Uterus (tissue), 4 donors: Measurements from ENCODE around the gene GSN. TPM values are rescaled to one million over a fixed set of nuclear protein-coding genes. Genes with fewer than 3 reads are reported as not detected.

Source experiments
- DNase-seq, 2 donors: peaks; one replicate each; pipeline ENCODE4 v3.0.0-alpha.2; 2019 to 2020
- H3K27ac ChIP-seq, 2 donors: fragments of 200-600 bp; sonication (generic); 1 replicate in 1 of 2; 2 replicates in 1 of 2; pipeline ENCODE4 v1.5.1; 2016 to 2018
- H3K27me3 ChIP-seq, 2 donors: fragments of 200-600 bp; sonication (generic); one replicate each; pipeline ENCODE4 v1.5.1; 2018 to 2019; ENCODE audit warnings: control low read depth in 1 of 2
- H3K36me3 ChIP-seq, 2 donors: fragments of 200-600 bp; sonication (generic); one replicate each; pipeline ENCODE4 v1.5.1; 2019; ENCODE audit warnings: control low read depth in 1 of 2
- H3K4me1 ChIP-seq, 2 donors: fragments of 200-600 bp; sonication (generic); one replicate each; pipeline ENCODE4 v1.5.1; 2018 to 2019; ENCODE audit warnings: control low read depth in 1 of 2
- H3K4me3 ChIP-seq, 2 donors: fragments of 200-600 bp; sonication (generic); 1 replicate in 1 of 2; 2 replicates in 1 of 2; pipeline ENCODE4 v1.5.1; 2018 to 2019; ENCODE audit warnings: mild to moderate bottlenecking in 1 of 2
- H3K9me3 ChIP-seq, 2 donors: fragments of 200-600 bp; sonication (generic); one replicate each; pipeline ENCODE4 v1.5.1; 2019; ENCODE audit warnings: control low read depth in 1 of 2
- CTCF ChIP-seq, 4 experiments: fragments of 200-600 bp in 2 of 4; fragments of 450-650 bp in 2 of 4; sonication (generic) in 2 of 4; IDR thresholded peaks; one replicate each; pipeline ENCODE4 v1.5.1; 2016 to 2019; ENCODE audit warnings: antibody characterized with exemption in 4 of 4, mild to moderate bottlenecking in 2 of 4, moderate library complexity in 1 of 4
- POLR2A ChIP-seq, 2 donors: fragments of 450-650 bp; IDR thresholded peaks; one replicate each; pipeline ENCODE4 v1.6.1; 2016; ENCODE audit warnings: antibody characterized with exemption in 2 of 2, mild to moderate bottlenecking in 1 of 2, moderate library complexity in 1 of 2
- intact Hi-C: fragments of 100-400 bp; cut with DNase I; formaldehyde crosslinking; loops from one replicate; pipeline ENCODE4 v1.15.1; 2023; ENCODE audit warnings: low total_unique reads
- total RNA-seq, 4 donors: library from RNA; depleted of rRNA in 3 of 4; stranded (reverse); fragments of >200 nt in 3 of 4; gene quantifications; one replicate each; pipeline versions ENCODE4 v1.1.0 to v1.2.4, GENCODE V29; 2014 to 2023
- donor health status: DM: yes; HTN: yes; CAD: no.

GSN gene
- total RNA-seq, 4 donors from 2014 or later, result 567 to 1,619 (median 884) TPM

GRCh38 chr9:121230256-121230655 lies 37.7 kb upstream of the GSN start:
- Histone ChIP-seq H3K36me3 (no peaks in the 10 kb centered on the region), H3K9me3 (no peaks in the 10 kb centered on the region), H3K4me3 (no peak overlapping the region), H3K4me1 (no peaks in the 10 kb centered on the region), H3K27ac (no peak overlapping the region), H3K27me3 (no peaks in the 10 kb centered on the region)
- TF ChIP-seq CTCF (IDR thresholded peaks at IDR 0.05) (no peak), POLR2A (IDR thresholded peaks at IDR 0.05) (no peak)
- intact Hi-C loops, result no loop called here
- DNase-seq, result no peak

- TF ChIP-seq POLR2A (IDR thresholded peaks at IDR 0.05) (no peak), CTCF (IDR thresholded peaks at IDR 0.05) (no peak)
- Histone ChIP-seq H3K4me3 (no peak overlapping the region), H3K27ac (no peak overlapping the region), H3K9me3 (no peaks in the 10 kb centered on the region), H3K27me3 (no peaks in the 10 kb centered on the region), H3K4me1 (no peaks in the 10 kb centered on the region), H3K36me3 (no peaks in the 10 kb centered on the region)
- DNase-seq, result no peak
- intact Hi-C loops, result no loop called here
These were observed 35.7 kb upstream of the GSN start for GRCh38 chr9:121232251-121232650.

DNA sequence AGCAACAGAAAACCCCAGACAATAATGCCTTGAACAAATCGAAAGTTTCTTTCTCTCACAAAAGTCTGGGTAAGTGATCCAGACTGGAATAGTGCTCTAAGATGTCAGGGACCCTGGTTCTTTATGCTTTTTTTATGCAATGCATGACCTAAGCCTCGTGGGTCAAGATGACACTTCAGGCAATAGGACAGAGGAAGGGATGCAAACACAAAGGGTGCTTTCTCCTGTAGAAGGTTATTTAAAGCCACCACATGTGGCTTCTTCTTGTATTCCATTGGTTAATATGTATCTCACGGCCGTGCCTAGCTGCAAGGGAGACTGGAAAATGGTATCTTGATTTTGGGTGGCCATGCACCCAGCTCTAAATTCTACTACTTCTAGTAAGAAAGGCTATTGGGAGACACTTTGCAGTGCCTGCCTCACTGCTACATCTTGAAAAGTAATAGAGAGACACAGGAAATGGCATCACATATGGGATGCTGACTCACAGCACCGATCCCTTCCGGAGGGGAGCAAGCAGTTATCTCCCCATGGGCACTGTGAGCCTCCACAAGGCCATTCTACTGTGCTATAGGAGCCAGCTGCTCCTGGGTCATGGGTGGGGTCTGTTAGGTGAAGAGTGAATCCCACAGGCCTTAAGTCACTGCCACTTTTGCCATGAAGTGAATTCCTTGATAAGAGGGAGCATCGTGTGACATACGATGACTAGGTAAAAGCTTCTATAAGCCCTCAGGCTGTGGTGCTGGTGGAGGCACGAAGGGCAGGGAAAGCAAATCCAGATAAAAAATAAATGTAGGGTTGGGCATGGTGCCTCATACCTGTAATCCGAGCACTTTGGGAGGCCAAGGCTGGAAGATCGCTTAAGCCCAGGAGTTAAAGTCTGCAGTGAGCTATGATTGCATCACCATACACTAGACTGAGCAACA lies 33.8 kb upstream of the GSN start:
- H3K27ac ChIP-seq, result no peak overlapping the region
- no peaks in the 10 kb centered on the region for H3K27me3 ChIP-seq
- no peaks in the 10 kb centered on the region for H3K9me3 ChIP-seq
- intact Hi-C loops, result no loop called here
- DNase-seq, result no peak
- no peaks in the 10 kb centered on the region for H3K4me1 ChIP-seq
- no peak overlapping the region for H3K4me3 ChIP-seq
- H3K36me3 ChIP-seq, result no peaks in the 10 kb centered on the region
- TF ChIP-seq POLR2A (IDR thresholded peaks at IDR 0.05) (no peak), CTCF (IDR thresholded peaks at IDR 0.05) (no peak)

DNA sequence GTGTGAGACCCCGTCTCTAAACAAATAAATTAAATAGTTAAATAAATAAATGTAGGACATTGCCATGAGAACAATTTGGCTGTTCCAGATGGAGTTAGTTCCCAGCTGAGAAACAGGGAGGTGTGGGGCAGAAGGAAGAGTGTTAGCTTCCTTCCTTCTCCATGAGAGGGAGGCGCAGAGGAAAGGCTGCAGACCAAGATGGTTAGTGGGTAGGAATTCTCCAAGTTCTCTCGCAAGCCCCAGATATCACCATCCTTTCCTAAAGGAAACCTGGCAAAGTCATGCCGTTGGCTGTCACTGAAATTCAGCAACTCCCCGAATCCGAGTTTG lies 33.2 kb upstream of the GSN start:
- no peaks in the 10 kb centered on the region for H3K36me3 ChIP-seq

More for the DNA sequence above, 33.2 kb upstream of the GSN start:
- no peaks in the 10 kb centered on the region for H3K4me1 ChIP-seq
- DNase-seq, result no peak
- no peaks in the 10 kb centered on the region for H3K27me3 ChIP-seq
- H3K4me3 ChIP-seq, result no peak overlapping the region
- H3K9me3 ChIP-seq, result no peaks in the 10 kb centered on the region
- TF ChIP-seq CTCF (IDR thresholded peaks at IDR 0.05) (no peak), POLR2A (IDR thresholded peaks at IDR 0.05) (no peak)
- no peak overlapping the region for H3K27ac ChIP-seq
- intact Hi-C loops, result no loop called here
